Liver (tissue), 9 donors: ENCODE results near the gene ANKRD44. TPM values are rescaled to one million over a fixed set of nuclear protein-coding genes. Genes with fewer than 3 reads are reported as not detected.

Experiments
- DNase-seq: peaks from one replicate; pipeline ENCODE4 v3.0.0-alpha.2; 2017; ENCODE audit warnings: low spot score
- H3K27ac ChIP-seq, 2 donors: one replicate each; pipeline ENCODE4 v1.7.0; 2013; ENCODE audit warnings: inconsistent platforms in 2 of 2, low read length in 2 of 2, control low read depth in 1 of 2, low read depth in 1 of 2, mild to moderate bottlenecking in 1 of 2
- H3K27me3 ChIP-seq, 4 donors: one replicate each; pipeline versions ENCODE4 v1.6.1 to v1.7.0; 2013; ENCODE audit warnings: low read length in 3 of 4, inconsistent platforms in 1 of 4, mild to moderate bottlenecking in 1 of 4, moderate library complexity in 1 of 4; ENCODE audit not compliant: control insufficient read depth in 4 of 4, insufficient read depth in 4 of 4
- H3K36me3 ChIP-seq, 4 donors: one replicate each; pipeline versions ENCODE4 v1.6.1 to v1.7.0; 2013; ENCODE audit warnings: low read length in 3 of 4, mild to moderate bottlenecking in 3 of 4, low read depth in 1 of 4, moderate library complexity in 1 of 4; ENCODE audit not compliant: control insufficient read depth in 4 of 4, insufficient read depth in 3 of 4
- H3K4me1 ChIP-seq, 4 donors: one replicate each; pipeline versions ENCODE4 v1.6.1 to v1.7.0; 2013; ENCODE audit warnings: low read length in 3 of 4, mild to moderate bottlenecking in 3 of 4, moderate library complexity in 1 of 4; ENCODE audit not compliant: control insufficient read depth in 4 of 4, insufficient read depth in 4 of 4
- H3K4me3 ChIP-seq, 3 donors: one replicate each; pipeline versions ENCODE4 v1.6.1 to v1.7.0; 2013; ENCODE audit warnings: low read length in 3 of 3, control low read depth in 1 of 3, low read depth in 1 of 3, mild to moderate bottlenecking in 1 of 3
- H3K9ac ChIP-seq, 2 donors: one replicate each; pipeline ENCODE4 v1.7.0; 2013; ENCODE audit warnings: low read length in 2 of 2, mild to moderate bottlenecking in 2 of 2, moderate library complexity in 2 of 2, control low read depth in 1 of 2, low read depth in 1 of 2
- H3K9me3 ChIP-seq, 4 donors: one replicate each; pipeline versions ENCODE4 v1.6.1 to v1.7.0; 2013; ENCODE audit warnings: low read length in 3 of 4; ENCODE audit not compliant: control insufficient read depth in 4 of 4
- ATF3 ChIP-seq: IDR thresholded peaks from 2 replicates; pipeline ENCODE4 v1.6.1; 2016; ENCODE audit warnings: antibody characterized with exemption
- CTCF ChIP-seq: fragments of 150-350 bp; IDR thresholded peaks from 2 replicates; pipeline ENCODE4 v1.5.1; 2017; ENCODE audit warnings: improper control_type of control experiment, low read depth, low read length; ENCODE audit not compliant: missing input control
- EGR1 ChIP-seq, 2 donors: IDR thresholded peaks; 2 replicates each; pipeline ENCODE4 v1.6.1; 2016 to 2018; ENCODE audit warnings: antibody characterized with exemption in 2 of 2, low read depth in 2 of 2
- FOXA1 ChIP-seq: IDR thresholded peaks from 2 replicates; pipeline ENCODE4 v1.6.1; 2016; ENCODE audit warnings: antibody characterized with exemption
- FOXA2 ChIP-seq: IDR thresholded peaks from 2 replicates; pipeline ENCODE4 v1.6.1; 2016; ENCODE audit warnings: antibody characterized with exemption
- GABPA ChIP-seq, 2 donors: IDR thresholded peaks in 1 of 2; conservative IDR thresholded peaks in 1 of 2; 2 replicates each; pipeline ENCODE4 v1.6.1; 2016; ENCODE audit warnings: antibody characterized with exemption in 2 of 2, mild to moderate bottlenecking in 1 of 2, moderate library complexity in 1 of 2
- HNF4A ChIP-seq, 2 donors: conservative IDR thresholded peaks; 2 replicates each; pipeline ENCODE4 v1.6.1; 2016; ENCODE audit warnings: antibody characterized with exemption in 2 of 2, mild to moderate bottlenecking in 2 of 2
- HNF4G ChIP-seq: IDR thresholded peaks from 2 replicates; pipeline ENCODE4 v1.6.1; 2016; ENCODE audit warnings: antibody characterized with exemption
- JUND ChIP-seq, 2 donors: IDR thresholded peaks; 2 replicates each; pipeline ENCODE4 v1.6.1; 2016; ENCODE audit warnings: antibody characterized with exemption in 2 of 2
- NR2F2 ChIP-seq: IDR thresholded peaks from 2 replicates; pipeline ENCODE4 v1.6.1; 2016; ENCODE audit warnings: antibody characterized with exemption
- RAD21 ChIP-seq, 2 donors: IDR thresholded peaks; 2 replicates each; pipeline ENCODE4 v1.6.1; 2016; ENCODE audit warnings: antibody characterized with exemption in 2 of 2, mild to moderate bottlenecking in 2 of 2
- REST ChIP-seq: IDR thresholded peaks from 2 replicates; pipeline ENCODE4 v1.6.1; 2016; ENCODE audit warnings: antibody characterized with exemption, mild to moderate bottlenecking
- ZBTB33 ChIP-seq: IDR thresholded peaks from 2 replicates; pipeline ENCODE4 v1.6.1; 2016; ENCODE audit warnings: antibody characterized with exemption
- WGBS: extraction: QIAGEN DNeasy Blood & Tissue Kit; methylation state at CpG from one replicate; pipeline ENCODE4 v1.1.7; 2013; 5-methylcytosine and 5-hydroxymethylcytosine counted together
- polyA plus RNA-seq, 2 donors: library from polyadenylated mRNA; stranded (reverse) in 1 of 2; unstranded in 1 of 2; fragments of 200-250 nt in 1 of 2; fragments of >200 nt in 1 of 2; fragmentation: Nextera tagmentation in 1 of 2; extraction: Ambion mirVana in 1 of 2; gene quantifications; one replicate each; pipeline versions ENCODE4 v1.2.1 to v1.2.3, GENCODE V29; 2013 to 2015
- total RNA-seq, 2 donors: library from RNA; depleted of rRNA; stranded (reverse); fragments of >200 nt; gene quantifications; one replicate each; pipeline ENCODE4 v1.2.3, GENCODE V29; 2014
- TF ChIP-seq, protein P1 (sequence below): IDR thresholded peaks from 2 replicates; pipeline ENCODE4 v1.6.1; 2016; ENCODE audit warnings: antibody characterized with exemption
- donor health status: healthy.
- donor health status: healthy.
- donor health status: healthy.
- donor health status: healthy.
- donor health status: healthy.

The ANKRD44 gene
- total and polyA plus RNA-seq, 4 donors: 3.8 to 18.2 (median 6.8) TPM

- H3K4me1 ChIP-seq: no peaks in the 10 kb centered on the region
- WGBS: 89% methylated on average over 2 of the region's 2 CpGs
- no peaks in the 10 kb centered on the region for H3K9me3 ChIP-seq
- no peaks in the 10 kb centered on the region for H3K27me3 ChIP-seq
- H3K27ac ChIP-seq: no peak overlapping the region
- no peak overlapping the region for H3K9ac ChIP-seq
- H3K36me3 ChIP-seq: no peaks in the 10 kb centered on the region
- H3K4me3 ChIP-seq: no peak overlapping the region
- TF ChIP-seq EGR1 (IDR thresholded peaks at IDR 0.05; ENCODE audit: low read depth in 2 of 2) (no peak), GABPA (IDR thresholded peaks at IDR 0.05 in 1 of 2, conservative IDR thresholded peaks at IDR 0.05 in 1 of 2) (no peak), JUND (IDR thresholded peaks at IDR 0.05) (no peak), FOXA1 (no peak), RAD21 (IDR thresholded peaks at IDR 0.05) (no peak), REST (no peak), FOXA2 (no peak), HNF4A (conservative IDR thresholded peaks at IDR 0.05) (no peak)
- TF ChIP-seq, protein P1, sequence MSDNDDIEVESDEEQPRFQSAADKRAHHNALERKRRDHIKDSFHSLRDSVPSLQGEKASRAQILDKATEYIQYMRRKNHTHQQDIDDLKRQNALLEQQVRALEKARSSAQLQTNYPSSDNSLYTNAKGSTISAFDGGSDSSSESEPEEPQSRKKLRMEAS: no peak
- no peak for DNase-seq
Observed at GRCh38 chr2:197349699-197350098, 39.1 kb upstream of the ANKRD44 start.

GRCh38 chr2:197348721-197349360, 38.3 kb upstream of the ANKRD44 start:
- no peak overlapping the region for H3K27ac ChIP-seq
- TF ChIP-seq ZBTB33 (no peak), HNF4G (no peak), ATF3 (no peak), FOXA1 (no peak), NR2F2 (no peak), CTCF (no peak)
- TF ChIP-seq, protein P1: no peak
- H3K27me3 ChIP-seq: no peaks in the 10 kb centered on the region
- no peaks in the 10 kb centered on the region for H3K36me3 ChIP-seq
- no peak for DNase-seq
- no peak overlapping the region for H3K9ac ChIP-seq
- no peaks in the 10 kb centered on the region for H3K4me1 ChIP-seq
- 59% methylated on average over 5 of the region's 5 CpGs for WGBS
- H3K9me3 ChIP-seq: no peaks in the 10 kb centered on the region
- no peak overlapping the region for H3K4me3 ChIP-seq
